Measurements from ENCODE around the gene AGMO.

GRCh38 chr7:15280078-15280733 lies 281.6 kb downstream of the AGMO start:
- TF ChIP-seq CTCF (IDR thresholded peaks at IDR 0.05) = no peak
- no peak for TF ChIP-seq TCF7L2 (IDR thresholded peaks at IDR 0.05; ENCODE audit: low read depth, low read length)
- TF ChIP-seq, protein P1, sequence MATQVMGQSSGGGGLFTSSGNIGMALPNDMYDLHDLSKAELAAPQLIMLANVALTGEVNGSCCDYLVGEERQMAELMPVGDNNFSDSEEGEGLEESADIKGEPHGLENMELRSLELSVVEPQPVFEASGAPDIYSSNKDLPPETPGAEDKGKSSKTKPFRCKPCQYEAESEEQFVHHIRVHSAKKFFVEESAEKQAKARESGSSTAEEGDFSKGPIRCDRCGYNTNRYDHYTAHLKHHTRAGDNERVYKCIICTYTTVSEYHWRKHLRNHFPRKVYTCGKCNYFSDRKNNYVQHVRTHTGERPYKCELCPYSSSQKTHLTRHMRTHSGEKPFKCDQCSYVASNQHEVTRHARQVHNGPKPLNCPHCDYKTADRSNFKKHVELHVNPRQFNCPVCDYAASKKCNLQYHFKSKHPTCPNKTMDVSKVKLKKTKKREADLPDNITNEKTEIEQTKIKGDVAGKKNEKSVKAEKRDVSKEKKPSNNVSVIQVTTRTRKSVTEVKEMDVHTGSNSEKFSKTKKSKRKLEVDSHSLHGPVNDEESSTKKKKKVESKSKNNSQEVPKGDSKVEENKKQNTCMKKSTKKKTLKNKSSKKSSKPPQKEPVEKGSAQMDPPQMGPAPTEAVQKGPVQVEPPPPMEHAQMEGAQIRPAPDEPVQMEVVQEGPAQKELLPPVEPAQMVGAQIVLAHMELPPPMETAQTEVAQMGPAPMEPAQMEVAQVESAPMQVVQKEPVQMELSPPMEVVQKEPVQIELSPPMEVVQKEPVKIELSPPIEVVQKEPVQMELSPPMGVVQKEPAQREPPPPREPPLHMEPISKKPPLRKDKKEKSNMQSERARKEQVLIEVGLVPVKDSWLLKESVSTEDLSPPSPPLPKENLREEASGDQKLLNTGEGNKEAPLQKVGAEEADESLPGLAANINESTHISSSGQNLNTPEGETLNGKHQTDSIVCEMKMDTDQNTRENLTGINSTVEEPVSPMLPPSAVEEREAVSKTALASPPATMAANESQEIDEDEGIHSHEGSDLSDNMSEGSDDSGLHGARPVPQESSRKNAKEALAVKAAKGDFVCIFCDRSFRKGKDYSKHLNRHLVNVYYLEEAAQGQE (IDR thresholded peaks at IDR 0.05; ENCODE audit: insufficient read depth in 1 of 2, low read depth in 2 of 2, low read length in 1 of 2) = no peak
- no peak for TF ChIP-seq POLR2AphosphoS5 (IDR thresholded peaks at IDR 0.05; ENCODE audit: low read depth, low read length)
- no peak for TF ChIP-seq SIN3A (IDR thresholded peaks at IDR 0.05; ENCODE audit: borderline replicate concordance, insufficient read depth, low read depth, low read length)

Measured in Panc1 (cell line).